Measurements from ENCODE around the gene DERL3.

DERL3 gene

DNA sequence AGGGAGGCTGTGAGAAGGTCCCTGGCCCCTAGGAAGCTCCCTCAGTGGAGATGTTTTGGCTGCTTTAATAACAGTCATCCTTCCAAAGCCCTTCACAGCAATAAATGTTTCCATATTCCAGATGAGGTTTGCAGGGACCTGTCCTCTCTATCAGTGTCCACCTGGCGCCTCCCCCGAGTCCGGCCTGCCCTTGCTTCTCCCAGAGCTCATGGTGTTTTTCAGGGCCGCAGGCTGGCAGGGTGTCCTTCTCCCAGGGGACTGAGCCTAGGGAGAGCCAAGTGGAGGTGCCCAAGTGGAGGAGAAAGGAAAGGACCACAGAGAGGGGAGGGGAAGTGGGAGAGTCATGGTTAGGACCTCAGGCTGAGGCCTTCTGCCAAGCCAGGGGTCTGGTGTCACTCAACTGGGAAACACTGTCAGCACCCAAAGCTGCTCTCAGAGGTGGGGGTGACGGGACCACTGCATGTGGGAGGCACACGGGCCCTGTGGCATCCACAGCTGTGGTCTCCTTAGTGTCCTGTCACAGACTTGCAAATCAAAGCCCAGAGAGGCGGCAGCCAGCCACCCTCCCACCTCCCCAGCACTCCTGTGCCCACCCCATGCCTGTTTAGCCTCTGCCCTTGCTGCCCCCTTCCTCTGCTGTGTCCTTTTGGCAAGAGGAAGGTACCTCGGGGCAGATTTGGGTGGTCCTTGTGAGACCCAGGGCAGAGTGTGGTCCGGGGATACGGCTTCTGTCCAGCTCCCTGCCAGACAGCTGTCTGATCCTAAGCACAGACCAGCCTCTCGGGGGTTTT is 6.4 kb downstream of the DERL3 start:
- peaks cover 0 to 71% (median 50%) of the 10 kb centered on the region in 5 donors for H3K36me3 ChIP-seq (ENCODE audit: control insufficient read depth in 5 of 5, insufficient read depth in 5 of 5, low read length in 5 of 5)

DNA sequence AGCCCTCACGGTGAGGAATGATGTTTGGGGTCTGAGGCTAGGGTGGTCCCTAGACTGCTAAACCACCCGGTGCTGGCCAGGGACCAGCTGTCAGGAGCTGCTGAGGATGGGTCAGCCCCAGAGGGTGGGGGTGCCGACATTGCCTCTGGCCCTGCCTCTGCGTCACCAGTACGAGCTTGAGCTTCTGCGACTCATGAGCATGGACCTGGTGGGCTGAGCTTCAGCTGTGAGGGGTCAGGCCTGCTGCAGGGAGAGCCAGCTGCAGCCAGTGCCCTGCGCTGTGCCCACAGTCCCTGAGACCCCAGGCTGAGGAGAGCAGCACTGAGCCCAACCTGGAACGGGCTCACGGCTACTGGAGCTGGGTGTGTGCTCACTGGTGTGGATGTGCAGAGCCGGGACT is 7.0 kb downstream of the DERL3 start:
- H3K27ac ChIP-seq (ENCODE audit: low read depth, low read length) = no peak overlapping the region

More for the DNA sequence above, 6.4 kb downstream of the DERL3 start:
- no peak overlapping the region for H3K4me3 ChIP-seq (ENCODE audit: low read depth in 1 of 5, low read length in 5 of 5)
- H3K4me1 ChIP-seq (ENCODE audit: control insufficient read depth in 5 of 5, insufficient read depth in 5 of 5, low read length in 5 of 5) = peaks cover 10 to 44% (median 34%) of the 10 kb centered on the region in 5 donors
- H3K27me3 ChIP-seq (ENCODE audit: control insufficient read depth in 5 of 5, insufficient read depth in 4 of 5, low read length in 5 of 5) = no peaks in the 10 kb centered on the region
- no peaks in the 10 kb centered on the region for H3K9me3 ChIP-seq (ENCODE audit: control insufficient read depth in 5 of 5, low read length in 5 of 5)
- no peak overlapping the region for H3K9ac ChIP-seq (ENCODE audit: low read length in 5 of 5)
- no peak overlapping the region for H3K27ac ChIP-seq (ENCODE audit: low read depth, low read length)

DNA sequence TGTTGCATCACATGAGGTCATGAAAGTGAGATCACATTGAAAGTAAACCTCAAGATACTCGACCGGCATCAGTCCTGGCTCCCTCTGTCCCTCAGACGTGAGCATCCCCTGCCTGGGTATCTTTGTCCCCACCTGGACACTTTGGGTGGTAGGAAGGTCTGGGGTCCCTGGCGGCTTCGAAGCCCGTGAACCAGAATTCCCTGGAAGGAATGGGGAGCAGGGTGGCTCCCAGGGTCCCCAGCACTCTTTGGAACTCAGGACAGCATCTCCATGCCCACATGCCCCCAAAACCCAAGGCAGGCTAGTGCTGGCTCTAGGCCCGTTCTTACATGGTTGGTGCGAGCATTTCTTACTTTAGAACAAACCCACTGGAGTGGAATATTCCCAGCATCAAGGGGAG is 7.5 kb downstream of the DERL3 start:
- H3K9ac ChIP-seq (ENCODE audit: low read length in 5 of 5) = no peak overlapping the region
- no peaks in the 10 kb centered on the region for H3K27me3 ChIP-seq (ENCODE audit: control insufficient read depth in 5 of 5, insufficient read depth in 4 of 5, low read length in 5 of 5)
- peaks cover 13 to 53% (median 44%) of the 10 kb centered on the region in 5 donors for H3K4me1 ChIP-seq (ENCODE audit: control insufficient read depth in 5 of 5, insufficient read depth in 5 of 5, low read length in 5 of 5)
- no peak overlapping the region for H3K27ac ChIP-seq (ENCODE audit: low read depth, low read length)
- H3K36me3 ChIP-seq (ENCODE audit: control insufficient read depth in 5 of 5, insufficient read depth in 5 of 5, low read length in 5 of 5) = peaks cover 0 to 79% (median 62%) of the 10 kb centered on the region in 5 donors
- no peak overlapping the region for H3K4me3 ChIP-seq (ENCODE audit: low read depth in 1 of 5, low read length in 5 of 5)
- H3K9me3 ChIP-seq (ENCODE audit: control insufficient read depth in 5 of 5, low read length in 5 of 5) = no peaks in the 10 kb centered on the region

More for the DNA sequence above, 7.0 kb downstream of the DERL3 start:
- Histone ChIP-seq H3K27me3 (ENCODE audit: control insufficient read depth in 5 of 5, insufficient read depth in 4 of 5, low read length in 5 of 5) (no peaks in the 10 kb centered on the region), H3K4me1 (ENCODE audit: control insufficient read depth in 5 of 5, insufficient read depth in 5 of 5, low read length in 5 of 5) (peaks cover 10 to 50% (median 40%) of the 10 kb centered on the region in 5 donors), H3K4me3 (ENCODE audit: low read depth in 1 of 5, low read length in 5 of 5) (no peak overlapping the region), H3K9me3 (ENCODE audit: control insufficient read depth in 5 of 5, low read length in 5 of 5) (no peaks in the 10 kb centered on the region), H3K36me3 (ENCODE audit: control insufficient read depth in 5 of 5, insufficient read depth in 5 of 5, low read length in 5 of 5) (peaks cover 0 to 77% (median 56%) of the 10 kb centered on the region in 5 donors), H3K9ac (ENCODE audit: low read length in 5 of 5) (no peak overlapping the region)

GRCh38 chr22:23829845-23830372 is 8.9 kb downstream of the DERL3 start:
- Histone ChIP-seq H3K4me3 (ENCODE audit: low read depth in 1 of 5, low read length in 5 of 5) (no peak overlapping the region), H3K9me3 (ENCODE audit: control insufficient read depth in 5 of 5, low read length in 5 of 5) (no peaks in the 10 kb centered on the region), H3K27me3 (ENCODE audit: control insufficient read depth in 5 of 5, insufficient read depth in 4 of 5, low read length in 5 of 5) (no peaks in the 10 kb centered on the region), H3K9ac (ENCODE audit: low read length in 5 of 5) (no peak overlapping the region), H3K27ac (ENCODE audit: low read depth, low read length) (no peak overlapping the region), H3K36me3 (ENCODE audit: control insufficient read depth in 5 of 5, insufficient read depth in 5 of 5, low read length in 5 of 5) (peaks cover 0 to 79% (median 61%) of the 10 kb centered on the region in 5 donors), H3K4me1 (ENCODE audit: control insufficient read depth in 5 of 5, insufficient read depth in 5 of 5, low read length in 5 of 5) (peaks cover 11 to 40% (median 31%) of the 10 kb centered on the region in 5 donors)

GRCh38 chr22:23828800-23829680 is 9.8 kb downstream of the DERL3 start:
- H3K9me3 ChIP-seq (ENCODE audit: control insufficient read depth in 5 of 5, low read length in 5 of 5) = no peaks in the 10 kb centered on the region
- peaks cover 11 to 36% (median 27%) of the 10 kb centered on the region in 5 donors for H3K4me1 ChIP-seq (ENCODE audit: control insufficient read depth in 5 of 5, insufficient read depth in 5 of 5, low read length in 5 of 5)
- no peak overlapping the region for H3K4me3 ChIP-seq (ENCODE audit: low read depth in 1 of 5, low read length in 5 of 5)
- H3K9ac ChIP-seq (ENCODE audit: low read length in 5 of 5) = peak overlapping the region in 2 of 5 donors; percentile 28 to 52
- H3K36me3 ChIP-seq (ENCODE audit: control insufficient read depth in 5 of 5, insufficient read depth in 5 of 5, low read length in 5 of 5) = peaks cover 0 to 80% (median 64%) of the 10 kb centered on the region in 5 donors
- H3K27ac ChIP-seq (ENCODE audit: low read depth, low read length) = peak overlapping the region; percentile 6
- no peaks in the 10 kb centered on the region for H3K27me3 ChIP-seq (ENCODE audit: control insufficient read depth in 5 of 5, insufficient read depth in 4 of 5, low read length in 5 of 5)

DNA sequence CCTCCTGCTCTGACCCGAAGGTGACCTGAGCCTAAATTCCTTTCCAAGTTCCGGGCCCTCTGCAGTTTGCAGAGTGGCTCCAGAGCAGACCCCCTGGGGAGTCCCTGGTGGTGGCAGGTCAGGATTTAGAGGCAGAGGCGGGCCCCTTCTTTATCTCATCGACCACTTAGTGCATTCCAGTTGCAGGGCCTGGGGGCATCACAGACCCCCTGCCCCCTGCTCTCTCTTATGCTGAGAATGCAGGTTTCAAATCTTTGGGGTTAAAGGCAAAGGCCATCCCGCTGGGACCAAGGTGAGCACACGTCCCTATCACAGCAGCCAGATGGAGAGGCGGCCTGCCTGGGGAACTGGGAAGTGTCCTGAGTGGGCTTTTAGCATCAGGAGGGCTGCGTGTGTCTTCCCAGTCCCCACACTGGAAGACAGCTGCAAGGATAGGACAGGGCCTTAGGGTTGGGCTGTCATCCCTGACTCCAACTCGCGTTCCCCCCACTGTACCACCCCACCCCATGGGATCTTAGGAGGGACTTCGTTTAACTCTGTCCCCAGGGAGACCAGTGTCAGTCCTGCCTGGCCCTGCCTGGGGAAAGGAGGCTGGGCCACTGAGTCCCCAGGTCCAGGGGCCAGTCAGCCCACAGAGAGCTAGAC is 11.3 kb downstream of the DERL3 start:
- Histone ChIP-seq H3K27me3 (ENCODE audit: control insufficient read depth in 5 of 5, insufficient read depth in 4 of 5, low read length in 5 of 5) (no peaks in the 10 kb centered on the region), H3K9me3 (ENCODE audit: control insufficient read depth in 5 of 5, low read length in 5 of 5) (no peaks in the 10 kb centered on the region), H3K9ac (ENCODE audit: low read length in 5 of 5) (no peak overlapping the region), H3K27ac (ENCODE audit: low read depth, low read length) (no peak overlapping the region), H3K4me3 (ENCODE audit: low read depth in 1 of 5, low read length in 5 of 5) (no peak overlapping the region), H3K4me1 (ENCODE audit: control insufficient read depth in 5 of 5, insufficient read depth in 5 of 5, low read length in 5 of 5) (peaks cover 11 to 46% (median 38%) of the 10 kb centered on the region in 5 donors), H3K36me3 (ENCODE audit: control insufficient read depth in 5 of 5, insufficient read depth in 5 of 5, low read length in 5 of 5) (peaks cover 0 to 78% (median 63%) of the 10 kb centered on the region in 5 donors)

GRCh38 chr22:23826510-23827350 is 12.1 kb downstream of the DERL3 start:
- H3K36me3 ChIP-seq (ENCODE audit: control insufficient read depth in 5 of 5, insufficient read depth in 5 of 5, low read length in 5 of 5) = peaks cover 0 to 80% (median 68%) of the 10 kb centered on the region in 5 donors
- peaks cover 11 to 54% (median 46%) of the 10 kb centered on the region in 5 donors for H3K4me1 ChIP-seq (ENCODE audit: control insufficient read depth in 5 of 5, insufficient read depth in 5 of 5, low read length in 5 of 5)

DNA sequence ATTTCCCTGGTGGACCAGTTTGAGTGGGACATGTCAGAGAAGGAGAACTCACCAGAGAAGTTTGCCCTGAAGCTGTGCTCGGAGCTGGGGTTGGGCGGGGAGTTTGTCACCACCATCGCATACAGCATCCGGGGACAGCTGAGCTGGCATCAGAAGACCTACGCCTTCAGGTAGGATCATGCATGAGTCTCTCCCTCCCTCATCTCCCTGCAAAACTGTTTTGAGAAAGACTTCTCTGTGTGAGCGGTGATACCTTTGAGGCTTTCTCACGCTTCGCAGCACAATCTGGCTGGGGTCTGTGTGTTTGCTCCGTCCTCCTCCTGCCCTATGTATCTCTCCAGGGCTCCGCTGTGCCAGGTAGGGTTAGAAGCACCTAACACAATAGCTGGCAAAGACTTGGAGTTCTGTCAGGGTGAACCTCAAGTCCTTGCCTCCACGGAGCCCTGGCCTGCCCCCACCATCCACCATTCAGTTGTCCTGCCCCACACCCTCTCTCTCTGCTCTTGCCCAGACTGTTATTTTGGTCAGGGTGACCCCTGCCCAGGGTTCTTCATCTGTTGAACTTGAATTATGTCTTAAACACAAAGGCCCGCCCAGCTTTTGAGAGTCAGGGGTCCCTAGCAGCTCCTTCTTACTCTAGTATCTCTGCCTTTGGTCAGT is 13.4 kb downstream of the DERL3 start:
- H3K27me3 ChIP-seq (ENCODE audit: control insufficient read depth in 5 of 5, insufficient read depth in 4 of 5, low read length in 5 of 5) = no peaks in the 10 kb centered on the region
- no peak overlapping the region for H3K9ac ChIP-seq (ENCODE audit: low read length in 5 of 5)
- H3K27ac ChIP-seq (ENCODE audit: low read depth, low read length) = no peak overlapping the region
- H3K4me1 ChIP-seq (ENCODE audit: control insufficient read depth in 5 of 5, insufficient read depth in 5 of 5, low read length in 5 of 5) = peaks cover 11 to 54% (median 46%) of the 10 kb centered on the region in 5 donors
- no peaks in the 10 kb centered on the region for H3K9me3 ChIP-seq (ENCODE audit: control insufficient read depth in 5 of 5, low read length in 5 of 5)
- peaks cover 0 to 81% (median 70%) of the 10 kb centered on the region in 5 donors for H3K36me3 ChIP-seq (ENCODE audit: control insufficient read depth in 5 of 5, insufficient read depth in 5 of 5, low read length in 5 of 5)
- H3K4me3 ChIP-seq (ENCODE audit: low read depth in 1 of 5, low read length in 5 of 5) = no peak overlapping the region

More at GRCh38 chr22:23826510-23827350, 12.1 kb downstream of the DERL3 start:
- Histone ChIP-seq H3K27ac (ENCODE audit: low read depth, low read length) (no peak overlapping the region), H3K9ac (ENCODE audit: low read length in 5 of 5) (no peak overlapping the region), H3K9me3 (ENCODE audit: control insufficient read depth in 5 of 5, low read length in 5 of 5) (no peaks in the 10 kb centered on the region), H3K27me3 (ENCODE audit: control insufficient read depth in 5 of 5, insufficient read depth in 4 of 5, low read length in 5 of 5) (no peaks in the 10 kb centered on the region), H3K4me3 (ENCODE audit: low read depth in 1 of 5, low read length in 5 of 5) (no peak overlapping the region)
